K562 (cell line): ENCODE data around the gene UGT1A9. TPM values are rescaled to one million over a fixed set of nuclear protein-coding genes. Genes with fewer than 3 reads are reported as not detected.
A peak's percentile ranks its signal among the peaks of the same experiment; 100 is the strongest.

Source experiments
- ATAC-seq: fragments of 200-7000 bp; cut with Tn5 transposase; 3 replicates; pipeline ENCODE4 v1.9.1; 2020; ENCODE audit warnings: moderate library complexity
- BruUV-seq: library from RNA; stranded (reverse); fragments of 400-500 nt; replicated peaks from 2 replicates; lab custom pipeline; 2021; lab: Mats Ljungman, UMichigan
- CTCF ChIA-PET: fragments of 300-600 bp; formaldehyde crosslinking; extraction: SDS; loops from one replicate; lab custom pipeline; 2021; ENCODE audit warnings: low intra/inter-chr PET ratio; lab: Yijun Ruan, JAX
- POLR2A ChIA-PET: fragments of 300-600, 350-650 bp; sonication (Branson Sonifier 250); formaldehyde crosslinking; extraction: SDS; loops from one replicate; lab custom pipeline; 2021; ENCODE audit warnings: antibody characterized with exemption, inconsistent platforms; lab: Yijun Ruan, JAX
- DNase-seq, 4 experiments: peaks; one replicate each; pipeline versions ENCODE4 v3.0.0 to v3.0.0-alpha.2; 2011 to 2018; ENCODE audit warnings: low spot score in 3 of 4, mixed read lengths in 3 of 4; ENCODE audit errors: extremely low read depth in 1 of 4
- FAIRE-seq: peaks from 2 replicates; lab custom pipeline; 2011; peaks lifted over from hg19 to GRCh38; lab: Jason Lieb, UNC
- H2AFZ ChIP-seq: 2 replicates; pipeline ENCODE4 v1.6.0; 2011; ENCODE audit warnings: low read depth, low read length, control low read depth, inconsistent platforms
- H3K27ac ChIP-seq: fragments of 200-600 bp; 3 replicates; pipeline ENCODE4 v1.8.0; 2011; ENCODE audit warnings: low read depth, mild to moderate bottlenecking, control low read depth, inconsistent platforms, low read length, moderate library complexity, mixed read lengths; ENCODE audit errors: extremely low read depth
- H3K27me3 ChIP-seq, 2 experiments: fragments of 300-600 bp in 1 of 2; 2 replicates in 1 of 2; 3 replicates in 1 of 2; pipeline versions ENCODE4 v1.6.0 to v1.8.0; 2011; ENCODE audit warnings: inconsistent platforms in 2 of 2, low read length in 2 of 2, mild to moderate bottlenecking in 1 of 2, mixed read lengths in 1 of 2, moderate library complexity in 1 of 2; ENCODE audit not compliant: control insufficient read depth in 2 of 2, insufficient read depth in 2 of 2
- H3K36me3 ChIP-seq: fragments of 300-600 bp; 3 replicates; pipeline ENCODE4 v1.8.0; 2011; ENCODE audit warnings: mild to moderate bottlenecking, low read length, inconsistent platforms; ENCODE audit not compliant: control insufficient read depth, insufficient read depth
- H3K4me1 ChIP-seq, 2 experiments: fragments of 200-600 bp in 1 of 2; replicated peaks in 1 of 2; 2 replicates in 1 of 2; 3 replicates in 1 of 2; pipeline versions ENCODE4 v1.5.1 to v1.8.0; 2011; ENCODE audit warnings: inconsistent platforms in 2 of 2, low read length in 2 of 2, mild to moderate bottlenecking in 1 of 2, mixed read lengths in 1 of 2, moderate library complexity in 1 of 2; ENCODE audit not compliant: control insufficient read depth in 2 of 2, insufficient read depth in 2 of 2
- H3K4me2 ChIP-seq: 2 replicates; pipeline ENCODE4 v1.6.1; 2011; ENCODE audit warnings: low read length, control low read depth, inconsistent platforms, mixed read lengths; ENCODE audit not compliant: insufficient read depth
- H3K4me3 ChIP-seq: fragments of 200-600 bp; sonication (generic), shearing (Covaris generic); 2 replicates; pipeline ENCODE4 v1.5.1; 2016; ENCODE audit warnings: control low read depth, inconsistent platforms
- H3K79me2 ChIP-seq: fragments of 200-600 bp; 3 replicates; pipeline ENCODE4 v1.8.0; 2011; ENCODE audit warnings: low read length, inconsistent platforms; ENCODE audit not compliant: control insufficient read depth, insufficient read depth
- H3K9ac ChIP-seq, 2 experiments: 2 replicates each; pipeline versions ENCODE4 v1.6.0 to v1.6.1; 2011; ENCODE audit warnings: low read depth in 2 of 2, low read length in 2 of 2, control low read depth in 1 of 2, inconsistent platforms in 1 of 2, mild to moderate bottlenecking in 1 of 2, mixed read lengths in 1 of 2; ENCODE audit not compliant: insufficient read depth in 1 of 2
- H3K9me1 ChIP-seq: one replicate; pipeline ENCODE4 v1.6.0; 2011; ENCODE audit warnings: inconsistent platforms, mild to moderate bottlenecking, low read length, moderate library complexity; ENCODE audit not compliant: control insufficient read depth, insufficient read depth
- H3K9me3 ChIP-seq: replicated peaks from 2 replicates; pipeline ENCODE4 v1.5.1; 2011; ENCODE audit warnings: low read depth, low read length, inconsistent platforms; ENCODE audit not compliant: control insufficient read depth, insufficient read depth
- H4K20me1 ChIP-seq: replicated peaks from 2 replicates; pipeline ENCODE4 v1.6.1; 2011; ENCODE audit warnings: low read length, inconsistent platforms, mixed read lengths; ENCODE audit not compliant: control insufficient read depth, insufficient read depth
- DDX20 ChIP-seq: fragments of 450-650 bp; IDR thresholded peaks from 2 replicates; pipeline ENCODE4 v1.6.1; 2016; ENCODE audit warnings: missing genetic modification characterization, low read depth, mild to moderate bottlenecking, missing compliant biosample characterization, moderate library complexity
- EGR1 ChIP-seq: fragments of 450-650 bp; conservative IDR thresholded peaks from 2 replicates; pipeline ENCODE4 v1.6.1; 2017; ENCODE audit warnings: mild to moderate bottlenecking
- NFYB ChIP-seq: IDR thresholded peaks from 2 replicates; pipeline ENCODE4 v1.6.1; 2011; ENCODE audit warnings: mild to moderate bottlenecking, moderate library complexity; ENCODE audit not compliant: insufficient read length; ENCODE audit errors: extremely low read depth
- NONO ChIP-seq, 2 experiments: fragments of 200-400 bp in 1 of 2; fragments of 450-650 bp in 1 of 2; formaldehyde crosslinking in 1 of 2; IDR thresholded peaks; 2 replicates each; pipeline ENCODE4 v1.6.1; 2017; ENCODE audit warnings: low read depth in 2 of 2, mild to moderate bottlenecking in 2 of 2, moderate library complexity in 2 of 2, low read length in 1 of 2
- POLR3A ChIP-seq: IDR thresholded peaks from 2 replicates; pipeline ENCODE4 v1.6.1; 2011; ENCODE audit warnings: borderline replicate concordance, mild to moderate bottlenecking, moderate library complexity; ENCODE audit not compliant: insufficient read length, insufficient read depth; ENCODE audit errors: extremely low read depth
- PPARD ChIP-seq: fragments of 250-450 bp; sonication (Bioruptor Pico); IDR thresholded peaks from 2 replicates; pipeline ENCODE4 v1.8.0; 2022; ENCODE audit warnings: inconsistent platforms, mild to moderate bottlenecking, moderate library complexity
- RBM22 ChIP-seq: fragments of 200-400 bp; formaldehyde crosslinking; IDR thresholded peaks from 2 replicates; pipeline ENCODE4 v1.6.1; 2018; ENCODE audit warnings: low read length, low read depth; ENCODE audit not compliant: poor library complexity, severe bottlenecking
- SAFB2 ChIP-seq: fragments of 200-400 bp; formaldehyde crosslinking; IDR thresholded peaks from 2 replicates; pipeline ENCODE4 v1.6.1; 2018; ENCODE audit warnings: borderline replicate concordance, low read length, low read depth, moderate library complexity; ENCODE audit not compliant: severe bottlenecking
- SMARCB1 ChIP-seq: IDR thresholded peaks from 2 replicates; pipeline ENCODE4 v1.6.1; 2011; ENCODE audit warnings: improper control_type of control experiment, low read depth; ENCODE audit not compliant: insufficient read length
- ZNF143 ChIP-seq: sonication (generic); formaldehyde crosslinking; IDR thresholded peaks from 2 replicates; pipeline ENCODE4 v1.9.0; 2022; ENCODE audit warnings: mild to moderate bottlenecking, missing genetic modification reagents
- ZNF274 ChIP-seq: IDR thresholded peaks from 2 replicates; pipeline ENCODE4 v1.6.1; 2011; ENCODE audit warnings: low read depth, mild to moderate bottlenecking, low read length, moderate library complexity, borderline replicate concordance
- WGBS: fragments of 100-300 bp; shearing (Covaris generic); methylation state at CpG from one replicate; pipeline ENCODE4 v1.1.6; 2016; ENCODE audit warnings: low coverage, mixed read lengths; ENCODE audit not compliant: insufficient coverage; ENCODE audit errors: missing lambda C conversion rate; 5-methylcytosine and 5-hydroxymethylcytosine counted together
- in situ Hi-C: fragments of 300-500 bp; cut with MboI; formaldehyde crosslinking; loops from 4 replicates; pipeline ENCODE4 v1.15.0; 2018; ENCODE audit warnings: inconsistent platforms, mixed read lengths
- intact Hi-C: fragments of 100-400 bp; cut with micrococcal nuclease; formaldehyde crosslinking; loops from 2 replicates; pipeline ENCODE4 v1.14.2; 2022
- polyA plus RNA-seq, 8 experiments: library from polyadenylated mRNA; depleted of rRNA in 4 of 8; stranded (reverse) in 5 of 8; unstranded in 3 of 8; fragments of >200 nt; fragmentation: Nextera tagmentation in 2 of 8; fragmentation: Illumina TruSeq in 1 of 8; extraction: Ambion mirVana in 2 of 8; extraction: Trizol in 1 of 8; gene quantifications; 2 replicates each; pipeline versions ENCODE4 v1.2.1 to v1.2.3, GENCODE V29; 2011 to 2014; ENCODE audit warnings: inconsistent platforms in 1 of 8, missing spikeins in 1 of 8
- total RNA-seq, 7 experiments: library from RNA; depleted of rRNA in 6 of 7; stranded (reverse); fragments of >200 nt in 6 of 7; fragmentation: Illumina TruSeq in 2 of 7; extraction: Trizol in 2 of 7; gene quantifications; 2 replicates each; pipeline versions ENCODE4 v1.2.1 to v1.2.3, GENCODE V29; 2011 to 2021; ENCODE audit warnings: low replicate concordance in 1 of 7
- TF ChIP-seq, protein P1 (sequence below): sonication (generic); formaldehyde crosslinking; IDR thresholded peaks from 2 replicates; pipeline ENCODE4 v1.8.1; 2022; ENCODE audit warnings: missing genetic modification reagents
- TF ChIP-seq, protein P2 (sequence below): fragments of 250-450 bp; sonication (Bioruptor Pico); IDR thresholded peaks from 2 replicates; pipeline ENCODE4 v1.5.0; 2022; ENCODE audit warnings: mild to moderate bottlenecking

Gene UGT1A9
- total and polyA plus RNA-seq, 9 of the 15 experiments (the other 6 are each of a cell fraction or from before 2014, with no cell fraction given), result 0.09 TPM; not detected in 8

DNA sequence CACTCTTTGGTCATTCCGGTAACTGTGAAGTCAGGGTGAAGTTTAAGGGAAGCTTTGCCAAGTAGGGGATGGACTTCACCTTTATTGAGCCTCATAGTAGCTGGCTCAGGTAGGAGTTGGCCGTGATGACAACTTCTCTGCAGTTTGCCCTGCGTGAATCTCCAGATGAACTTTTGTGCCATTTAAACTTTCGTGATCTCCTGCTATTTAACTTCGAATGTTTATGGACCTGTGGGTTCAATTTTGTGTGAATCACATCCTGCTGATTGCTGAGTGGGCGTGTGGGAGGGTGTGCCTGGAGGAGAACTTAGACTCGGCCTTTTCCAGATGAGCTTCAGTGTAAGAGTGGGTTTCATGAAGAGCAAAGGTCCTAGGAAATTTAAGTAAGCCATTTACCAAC lies 92.6 kb downstream of the UGT1A9 start:
- Histone ChIP-seq H3K36me3 (no peaks in the 10 kb centered on the region), H4K20me1 (no peaks in the 10 kb centered on the region), H3K4me2 (no peak overlapping the region), H3K4me3 (no peak overlapping the region)
- in situ Hi-C loops, result no loop called here
- no TSS peak for BruUV-seq
- ChIA-PET POLR2A (no interaction called here), CTCF (no interaction called here)
- TF ChIP-seq, protein P1, sequence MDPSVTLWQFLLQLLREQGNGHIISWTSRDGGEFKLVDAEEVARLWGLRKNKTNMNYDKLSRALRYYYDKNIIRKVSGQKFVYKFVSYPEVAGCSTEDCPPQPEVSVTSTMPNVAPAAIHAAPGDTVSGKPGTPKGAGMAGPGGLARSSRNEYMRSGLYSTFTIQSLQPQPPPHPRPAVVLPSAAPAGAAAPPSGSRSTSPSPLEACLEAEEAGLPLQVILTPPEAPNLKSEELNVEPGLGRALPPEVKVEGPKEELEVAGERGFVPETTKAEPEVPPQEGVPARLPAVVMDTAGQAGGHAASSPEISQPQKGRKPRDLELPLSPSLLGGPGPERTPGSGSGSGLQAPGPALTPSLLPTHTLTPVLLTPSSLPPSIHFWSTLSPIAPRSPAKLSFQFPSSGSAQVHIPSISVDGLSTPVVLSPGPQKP (CRISPR knock-in tag), result no peak
- peak; percentile 24; the same call in 1 of the 2 replicates for TF ChIP-seq EGR1
- TF ChIP-seq, all 486 proteins: peak for 1
- intact Hi-C loops, result no loop called here
- H3K27ac ChIP-seq, result no peak overlapping the region
- H3K4me1 ChIP-seq, result no peaks in the 10 kb centered on the region
- FAIRE-seq, result no peak
- DNase-seq, result no peak
- H2AFZ ChIP-seq, result no peak overlapping the region
- H3K9ac ChIP-seq, result no peak overlapping the region
- H3K9me3 ChIP-seq, result no peaks in the 10 kb centered on the region
- ATAC-seq, result no peak
- H3K9me1 ChIP-seq, result no peaks in the 10 kb centered on the region
- WGBS, result 0% methylated on average over 6 of the region's 7 CpGs
- peaks cover 0 to 11% of the 10 kb centered on the region in 2 experiments; a peak in 3 of 5 replicates for H3K27me3 ChIP-seq
- H3K79me2 ChIP-seq, result no peaks in the 10 kb centered on the region

DNA sequence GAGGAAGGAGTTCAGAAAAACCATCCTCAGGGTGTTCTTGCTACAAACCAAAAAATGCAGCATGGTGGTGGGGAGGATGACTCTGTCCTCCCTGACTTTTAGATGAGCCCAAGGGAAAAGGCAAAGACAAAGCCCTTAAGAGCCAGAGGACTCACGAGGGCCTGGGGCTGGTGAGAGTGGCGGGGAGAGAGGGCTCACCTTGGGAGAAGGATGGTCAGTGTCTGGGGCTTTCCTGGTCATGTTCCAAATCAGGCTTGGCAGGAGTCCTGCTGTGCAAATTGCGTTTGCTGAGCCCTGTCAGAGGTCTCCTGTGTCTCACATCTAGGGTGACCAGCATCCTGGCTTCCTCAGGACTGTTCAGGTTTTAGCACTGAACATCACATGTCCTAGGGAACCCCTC lies 93.1 kb downstream of the UGT1A9 start:
- no peak for FAIRE-seq
- no peaks in the 10 kb centered on the region for H3K79me2 ChIP-seq
- H3K4me2 ChIP-seq, result no peak overlapping the region
- intact Hi-C loops, result no loop called here
- H3K4me1 ChIP-seq, result no peaks in the 10 kb centered on the region
- H3K27me3 ChIP-seq, result peaks cover 0 to 16% of the 10 kb centered on the region in 2 experiments; a peak in 3 of 5 replicates
- no peak overlapping the region for H3K4me3 ChIP-seq
- ChIA-PET POLR2A (no interaction called here), CTCF (no interaction called here)
- H4K20me1 ChIP-seq, result no peaks in the 10 kb centered on the region
- WGBS, result 0% methylated on average over 2 of the region's 3 CpGs
- H3K36me3 ChIP-seq, result no peaks in the 10 kb centered on the region
- no peak overlapping the region for H2AFZ ChIP-seq
- in situ Hi-C loops, result no loop called here
- no peak for DNase-seq
- no peak overlapping the region for H3K9ac ChIP-seq
- H3K27ac ChIP-seq, result no peak overlapping the region
- H3K9me3 ChIP-seq, result no peaks in the 10 kb centered on the region
- BruUV-seq, result no TSS peak
- ATAC-seq, result no peak
- no peaks in the 10 kb centered on the region for H3K9me1 ChIP-seq
- TF ChIP-seq NFYB (no peak), POLR3A (no peak), ZNF143 (CRISPR knock-in tag) (no peak), PPARD (CRISPR knock-in tag) (no peak), SMARCB1 (no peak), ZNF274 (no peak), NONO (IDR thresholded peaks at IDR 0.05; ENCODE audit: low read depth in 2 of 2, low read length in 1 of 2) (no peak), DDX20 (tag) (no peak), RBM22 (no peak), SAFB2 (no peak)
- TF ChIP-seq, protein P2, sequence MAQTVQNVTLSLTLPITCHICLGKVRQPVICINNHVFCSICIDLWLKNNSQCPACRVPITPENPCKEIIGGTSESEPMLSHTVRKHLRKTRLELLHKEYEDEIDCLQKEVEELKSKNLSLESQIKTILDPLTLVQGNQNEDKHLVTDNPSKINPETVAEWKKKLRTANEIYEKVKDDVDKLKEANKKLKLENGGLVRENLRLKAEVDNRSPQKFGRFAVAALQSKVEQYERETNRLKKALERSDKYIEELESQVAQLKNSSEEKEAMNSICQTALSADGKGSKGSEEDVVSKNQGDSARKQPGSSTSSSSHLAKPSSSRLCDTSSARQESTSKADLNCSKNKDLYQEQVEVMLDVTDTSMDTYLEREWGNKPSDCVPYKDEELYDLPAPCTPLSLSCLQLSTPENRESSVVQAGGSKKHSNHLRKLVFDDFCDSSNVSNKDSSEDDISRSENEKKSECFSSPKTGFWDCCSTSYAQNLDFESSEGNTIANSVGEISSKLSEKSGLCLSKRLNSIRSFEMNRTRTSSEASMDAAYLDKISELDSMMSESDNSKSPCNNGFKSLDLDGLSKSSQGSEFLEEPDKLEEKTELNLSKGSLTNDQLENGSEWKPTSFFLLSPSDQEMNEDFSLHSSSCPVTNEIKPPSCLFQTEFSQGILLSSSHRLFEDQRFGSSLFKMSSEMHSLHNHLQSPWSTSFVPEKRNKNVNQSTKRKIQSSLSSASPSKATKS (CRISPR knock-in tag), result no peak
